Osteocyte (in vitro differentiated cells): ENCODE measurements around the gene KLF2. TPM values are rescaled to one million over a fixed set of nuclear protein-coding genes. Genes with fewer than 3 reads are reported as not detected.

Experiments used
- DNase-seq: peaks from one replicate; pipeline ENCODE4 v3.0.0; 2021; ENCODE audit warnings: mixed read lengths; ENCODE audit not compliant: unreplicated experiment; ENCODE audit errors: extremely low spot score
- H3K27ac Mint-ChIP-seq: one replicate; pipeline ENCODE4 v1.8.0; 2021; ENCODE audit warnings: mild to moderate bottlenecking, mixed read lengths; ENCODE audit not compliant: unreplicated experiment
- H3K27me3 Mint-ChIP-seq: one replicate; pipeline ENCODE4 v1.8.0; 2021; ENCODE audit warnings: mixed read lengths; ENCODE audit not compliant: unreplicated experiment
- H3K36me3 Mint-ChIP-seq: one replicate; pipeline ENCODE4 v1.8.0; 2021; ENCODE audit warnings: mixed read lengths; ENCODE audit not compliant: unreplicated experiment
- H3K4me1 Mint-ChIP-seq: one replicate; pipeline ENCODE4 v1.8.0; 2021; ENCODE audit warnings: mixed read lengths; ENCODE audit not compliant: unreplicated experiment
- H3K4me3 Mint-ChIP-seq: one replicate; pipeline ENCODE4 v1.8.0; 2021; ENCODE audit warnings: mild to moderate bottlenecking, moderate library complexity, mixed read lengths; ENCODE audit not compliant: unreplicated experiment
- H3K9me3 Mint-ChIP-seq: one replicate; pipeline ENCODE4 v1.8.0; 2021; ENCODE audit warnings: mixed read lengths; ENCODE audit not compliant: unreplicated experiment
- total RNA-seq: library from RNA; stranded (reverse); gene quantifications from 2 replicates; pipeline ENCODE4 v1.2.1, GENCODE V29; 2021
- TF ChIP-seq, protein P1 (sequence below): fragments of 200-600 bp; sonication (generic); IDR thresholded peaks from 2 replicates; pipeline ENCODE4 v1.5.0; 2021; ENCODE audit warnings: antibody characterized with exemption, mild to moderate bottlenecking, moderate library complexity

Gene KLF2
- total RNA-seq, 1 donor from 2014 or later = 55.5 TPM

DNA sequence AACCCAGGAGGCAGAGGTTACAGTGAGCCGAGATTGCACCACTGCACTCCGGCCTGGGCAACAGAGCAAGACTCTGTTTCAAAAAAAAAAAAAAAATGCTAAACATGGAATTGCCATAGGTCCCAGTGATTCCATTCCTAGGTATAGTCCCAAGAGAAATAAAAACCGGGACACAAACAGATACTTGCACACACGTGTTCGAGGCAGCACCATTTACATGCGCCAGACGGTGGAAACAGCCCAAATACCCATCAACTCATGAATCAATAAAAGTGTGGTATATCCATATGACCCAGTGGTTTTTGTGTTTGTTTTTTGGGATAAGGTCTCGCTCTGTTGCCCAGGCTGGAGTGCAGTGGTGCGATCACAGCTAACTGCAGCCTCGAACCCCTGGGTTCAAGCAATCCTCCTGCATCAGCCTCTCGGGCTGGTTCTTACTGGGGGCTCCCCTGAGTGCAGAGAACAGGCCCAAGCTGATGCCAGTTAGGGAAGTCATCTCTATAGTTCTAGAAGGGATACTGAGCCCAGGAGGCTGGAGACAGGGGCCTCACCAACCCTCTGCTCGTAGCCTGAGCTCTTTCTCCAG lies 8.5 kb downstream of the KLF2 start:
- Mint-ChIP-seq H3K36me3 (peaks cover 5% of the 10 kb centered on the region), H3K9me3 (no peaks in the 10 kb centered on the region), H3K27ac (no peak overlapping the region), H3K4me3 (no peak overlapping the region), H3K27me3 (no peaks in the 10 kb centered on the region), H3K4me1 (peaks cover 29% of the 10 kb centered on the region)
- TF ChIP-seq, protein P1, sequence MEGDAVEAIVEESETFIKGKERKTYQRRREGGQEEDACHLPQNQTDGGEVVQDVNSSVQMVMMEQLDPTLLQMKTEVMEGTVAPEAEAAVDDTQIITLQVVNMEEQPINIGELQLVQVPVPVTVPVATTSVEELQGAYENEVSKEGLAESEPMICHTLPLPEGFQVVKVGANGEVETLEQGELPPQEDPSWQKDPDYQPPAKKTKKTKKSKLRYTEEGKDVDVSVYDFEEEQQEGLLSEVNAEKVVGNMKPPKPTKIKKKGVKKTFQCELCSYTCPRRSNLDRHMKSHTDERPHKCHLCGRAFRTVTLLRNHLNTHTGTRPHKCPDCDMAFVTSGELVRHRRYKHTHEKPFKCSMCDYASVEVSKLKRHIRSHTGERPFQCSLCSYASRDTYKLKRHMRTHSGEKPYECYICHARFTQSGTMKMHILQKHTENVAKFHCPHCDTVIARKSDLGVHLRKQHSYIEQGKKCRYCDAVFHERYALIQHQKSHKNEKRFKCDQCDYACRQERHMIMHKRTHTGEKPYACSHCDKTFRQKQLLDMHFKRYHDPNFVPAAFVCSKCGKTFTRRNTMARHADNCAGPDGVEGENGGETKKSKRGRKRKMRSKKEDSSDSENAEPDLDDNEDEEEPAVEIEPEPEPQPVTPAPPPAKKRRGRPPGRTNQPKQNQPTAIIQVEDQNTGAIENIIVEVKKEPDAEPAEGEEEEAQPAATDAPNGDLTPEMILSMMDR = no peak
- DNase-seq = no peak

DNA sequence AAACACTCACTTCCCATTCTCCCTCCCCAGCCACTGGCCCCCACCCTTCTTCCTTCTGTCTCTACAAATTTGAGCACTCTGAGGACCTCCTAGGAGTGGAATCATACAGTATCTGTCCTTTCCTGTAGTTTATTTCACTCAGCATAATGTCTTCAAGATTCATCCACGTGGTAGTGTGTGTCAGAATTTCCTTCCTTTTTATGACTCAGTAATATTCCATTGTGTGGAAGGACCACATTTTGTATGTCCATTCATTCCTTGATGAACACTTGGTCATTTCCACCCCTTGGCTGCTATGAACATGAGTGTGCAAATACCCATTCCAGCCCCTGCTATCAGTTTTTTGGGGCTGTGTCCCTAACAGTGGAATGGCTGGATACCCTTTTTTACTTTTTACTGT lies 9.8 kb downstream of the KLF2 start:
- H3K4me1 Mint-ChIP-seq = peaks cover 36% of the 10 kb centered on the region
- TF ChIP-seq, protein P1 = no peak
- no peaks in the 10 kb centered on the region for H3K36me3 Mint-ChIP-seq
- no peaks in the 10 kb centered on the region for H3K9me3 Mint-ChIP-seq
- no peak for DNase-seq
- H3K4me3 Mint-ChIP-seq = no peak overlapping the region
- H3K27ac Mint-ChIP-seq = no peak overlapping the region
- H3K27me3 Mint-ChIP-seq = no peaks in the 10 kb centered on the region

DNA sequence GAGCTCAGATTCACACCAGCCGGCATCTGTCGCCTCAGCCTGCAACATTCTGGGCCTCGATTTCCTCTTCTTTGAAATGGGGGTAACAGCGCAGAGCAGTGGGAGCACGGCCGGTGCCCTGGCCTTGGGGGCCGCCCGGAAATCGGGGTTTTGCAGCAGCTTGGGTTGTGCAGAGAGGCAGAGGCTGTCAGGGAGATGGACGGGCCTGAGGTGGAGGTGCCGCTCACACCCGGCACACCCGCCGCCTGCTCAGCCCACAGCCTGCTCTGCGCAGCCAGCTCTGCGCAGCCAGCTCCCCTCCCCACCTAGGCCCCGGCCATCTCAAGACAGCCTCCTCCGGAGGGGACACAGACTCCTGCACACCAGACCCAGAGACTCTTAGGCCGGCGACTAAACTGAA lies 10.6 kb downstream of the KLF2 start:
- H3K9me3 Mint-ChIP-seq = no peaks in the 10 kb centered on the region
- H3K4me1 Mint-ChIP-seq = peaks cover 39% of the 10 kb centered on the region
- DNase-seq = no peak
- TF ChIP-seq, protein P1 = no peak
- no peak overlapping the region for H3K27ac Mint-ChIP-seq
- no peaks in the 10 kb centered on the region for H3K36me3 Mint-ChIP-seq
- no peaks in the 10 kb centered on the region for H3K27me3 Mint-ChIP-seq
- no peak overlapping the region for H3K4me3 Mint-ChIP-seq

DNA sequence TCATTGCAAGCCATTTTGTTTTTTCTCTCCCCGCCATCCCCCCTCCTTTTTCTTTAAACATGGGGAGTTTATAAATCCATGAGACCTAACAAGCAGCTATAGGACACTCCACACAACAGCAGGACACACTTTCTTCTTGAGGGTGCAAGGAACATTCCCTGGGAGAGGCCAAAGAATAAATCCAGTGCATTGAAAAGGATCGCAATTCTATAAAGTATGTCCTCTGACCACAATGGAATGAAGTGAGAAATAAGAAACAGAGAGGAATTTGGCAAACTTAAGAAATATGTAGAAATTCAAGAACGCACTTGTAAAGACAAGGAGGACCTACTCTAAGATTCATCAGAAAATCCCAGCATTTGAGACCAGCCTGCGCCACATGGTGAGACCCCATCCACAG lies 11.9 kb downstream of the KLF2 start:
- TF ChIP-seq, protein P1 = no peak
- H3K27me3 Mint-ChIP-seq = no peaks in the 10 kb centered on the region
- H3K4me1 Mint-ChIP-seq = peaks cover 39% of the 10 kb centered on the region
- no peaks in the 10 kb centered on the region for H3K36me3 Mint-ChIP-seq
- H3K9me3 Mint-ChIP-seq = no peaks in the 10 kb centered on the region
- DNase-seq = no peak
- H3K4me3 Mint-ChIP-seq = no peak overlapping the region
- peak overlapping the region; percentile 28 for H3K27ac Mint-ChIP-seq

DNA sequence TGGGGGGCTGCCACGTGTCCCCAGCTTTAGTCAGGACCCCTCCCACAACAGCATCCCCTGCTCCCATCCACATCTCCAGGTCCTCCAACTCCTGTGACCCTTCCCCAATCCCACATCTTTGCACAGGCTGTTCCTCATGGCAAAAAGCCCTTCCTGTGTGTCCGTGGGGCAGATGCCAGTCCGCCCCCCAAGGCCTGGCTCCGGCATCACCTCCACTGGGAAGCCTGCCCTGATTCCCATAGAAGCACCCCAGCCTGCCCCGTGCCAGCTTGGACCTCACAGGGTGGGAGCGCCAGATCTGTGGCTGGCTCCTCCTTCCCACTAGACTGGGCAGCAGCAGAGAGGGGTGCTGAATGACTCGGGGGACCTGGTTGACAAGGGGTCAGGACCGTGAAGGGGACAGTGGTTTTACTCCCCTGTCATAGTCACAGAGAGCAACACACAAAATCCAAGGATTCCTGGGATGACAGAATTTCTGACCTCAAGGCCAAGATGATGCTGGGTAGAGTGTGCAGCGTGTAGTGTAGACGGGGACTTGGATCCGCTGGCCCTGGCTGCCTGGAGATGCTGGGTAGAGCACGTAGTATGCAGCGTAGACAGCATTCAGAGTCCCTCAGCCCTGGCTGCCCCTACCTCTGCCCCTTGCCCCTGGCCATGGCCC lies 13.3 kb downstream of the KLF2 start:
- Mint-ChIP-seq H3K36me3 (no peaks in the 10 kb centered on the region), H3K9me3 (no peaks in the 10 kb centered on the region), H3K4me1 (peaks cover 43% of the 10 kb centered on the region), H3K27ac (peak overlapping the region; percentile 72), H3K27me3 (no peaks in the 10 kb centered on the region), H3K4me3 (no peak overlapping the region)
- TF ChIP-seq, protein P1 = no peak
- no peak for DNase-seq
